Fibroblast of villous mesenchyme (primary cell): Measurements from ENCODE around the gene GRIA3. TPM values are rescaled to one million over a fixed set of nuclear protein-coding genes. Genes with fewer than 3 reads are reported as not detected.

Experiments
- DNase-seq: peaks from one replicate; pipeline ENCODE4 v3.0.0-alpha.2; 2010; ENCODE audit warnings: low read depth
- H3K4me3 ChIP-seq: 2 replicates; pipeline ENCODE4 v1.5.1; 2011; ENCODE audit warnings: low read depth, mild to moderate bottlenecking, low read length
- total RNA-seq: library from RNA; depleted of rRNA; stranded (reverse); fragments of >200 nt; gene quantifications from 2 replicates; pipeline ENCODE4 v1.2.3, GENCODE V29; 2012
- TF ChIP-seq, protein P1 (sequence below): IDR thresholded peaks from 2 replicates; pipeline ENCODE4 v1.5.1; 2012; ENCODE audit warnings: low read depth, mild to moderate bottlenecking, low read length; ENCODE audit not compliant: insufficient read depth

Gene GRIA3
- total RNA-seq, 1 donor = 19.4 TPM

DNA sequence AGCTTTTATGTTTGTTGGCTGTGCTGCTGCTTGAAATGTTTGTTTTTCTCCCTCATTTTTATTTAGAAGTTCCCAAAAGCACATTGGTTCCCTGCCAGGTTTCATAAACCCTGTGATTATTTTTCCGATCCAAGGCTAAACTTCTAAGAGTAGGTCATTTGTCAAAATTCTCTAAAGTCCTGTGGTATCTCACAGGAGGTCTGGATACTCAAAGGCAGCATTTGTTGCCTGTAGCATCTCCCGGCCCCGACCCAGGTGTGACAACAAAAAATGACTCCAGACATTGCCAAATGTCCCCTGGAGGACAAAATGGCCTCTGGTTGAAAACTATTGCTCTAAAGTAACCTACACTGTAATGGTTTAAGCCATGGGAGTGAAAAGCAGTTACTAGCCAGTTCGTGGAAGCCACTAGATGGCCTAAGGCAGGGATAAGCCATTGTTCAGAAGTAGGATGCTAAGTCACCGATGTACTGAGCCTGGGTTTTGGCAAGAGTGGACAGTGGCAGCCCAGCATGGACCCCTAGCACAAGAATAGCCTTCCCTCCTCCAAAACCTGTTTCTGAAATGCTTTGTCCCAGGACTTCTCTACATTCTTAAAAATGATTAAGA lies 292.6 kb downstream of the GRIA3 start:
- H3K4me3 ChIP-seq = no peak overlapping the region
- TF ChIP-seq, protein P1, sequence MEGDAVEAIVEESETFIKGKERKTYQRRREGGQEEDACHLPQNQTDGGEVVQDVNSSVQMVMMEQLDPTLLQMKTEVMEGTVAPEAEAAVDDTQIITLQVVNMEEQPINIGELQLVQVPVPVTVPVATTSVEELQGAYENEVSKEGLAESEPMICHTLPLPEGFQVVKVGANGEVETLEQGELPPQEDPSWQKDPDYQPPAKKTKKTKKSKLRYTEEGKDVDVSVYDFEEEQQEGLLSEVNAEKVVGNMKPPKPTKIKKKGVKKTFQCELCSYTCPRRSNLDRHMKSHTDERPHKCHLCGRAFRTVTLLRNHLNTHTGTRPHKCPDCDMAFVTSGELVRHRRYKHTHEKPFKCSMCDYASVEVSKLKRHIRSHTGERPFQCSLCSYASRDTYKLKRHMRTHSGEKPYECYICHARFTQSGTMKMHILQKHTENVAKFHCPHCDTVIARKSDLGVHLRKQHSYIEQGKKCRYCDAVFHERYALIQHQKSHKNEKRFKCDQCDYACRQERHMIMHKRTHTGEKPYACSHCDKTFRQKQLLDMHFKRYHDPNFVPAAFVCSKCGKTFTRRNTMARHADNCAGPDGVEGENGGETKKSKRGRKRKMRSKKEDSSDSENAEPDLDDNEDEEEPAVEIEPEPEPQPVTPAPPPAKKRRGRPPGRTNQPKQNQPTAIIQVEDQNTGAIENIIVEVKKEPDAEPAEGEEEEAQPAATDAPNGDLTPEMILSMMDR = no peak
- DNase-seq = peak; percentile 9

- TF ChIP-seq, protein P1 = no peak
- no peak overlapping the region for H3K4me3 ChIP-seq
- DNase-seq = no peak
Observed at GRCh38 chrX:123477673-123478072, 293.6 kb downstream of the GRIA3 start.

GRCh38 chrX:123481913-123482851 lies 298.1 kb downstream of the GRIA3 start:
- TF ChIP-seq, protein P1 = no peak
- DNase-seq = peak; percentile 47
- no peak overlapping the region for H3K4me3 ChIP-seq

DNA sequence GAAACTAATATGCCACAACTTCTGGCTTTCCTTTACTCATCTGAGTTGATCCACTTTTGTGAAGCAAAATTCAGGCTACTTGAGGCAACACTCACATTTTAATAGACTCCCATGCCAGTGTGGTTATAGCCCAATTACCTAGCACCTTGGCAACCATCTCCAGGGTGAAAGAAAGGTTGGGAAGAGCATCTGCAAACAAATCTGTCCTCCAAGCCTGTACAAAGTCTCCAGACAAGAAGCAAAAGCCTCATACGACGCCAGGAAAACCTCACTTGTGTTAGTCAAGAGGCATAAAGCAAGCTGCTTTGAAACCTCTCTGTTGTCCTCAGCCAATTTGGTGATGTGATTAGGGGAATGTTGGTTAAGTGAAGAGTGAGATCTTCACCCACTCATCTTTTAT lies 302.2 kb downstream of the GRIA3 start:
- TF ChIP-seq, protein P1 = no peak
- H3K4me3 ChIP-seq = no peak overlapping the region
- DNase-seq = no peak

DNA sequence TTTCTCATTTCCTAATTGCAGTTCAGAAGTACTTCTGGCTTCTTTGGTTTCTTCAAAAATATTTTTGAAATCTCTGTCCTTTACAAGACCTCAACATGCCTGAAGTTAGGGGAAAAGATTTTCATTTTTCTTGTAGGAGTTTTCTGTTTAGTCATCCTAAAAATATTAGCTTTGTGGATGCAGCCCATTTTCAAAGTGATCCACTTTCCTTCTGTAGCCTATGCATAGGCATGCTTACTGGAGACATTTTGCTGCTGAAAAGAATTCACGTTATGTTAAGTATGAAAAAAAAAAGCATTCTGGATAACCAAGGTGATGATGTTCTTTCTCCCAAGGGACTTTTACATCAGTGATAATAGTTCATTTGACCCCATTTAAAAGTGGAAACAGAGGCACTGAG lies 303.2 kb downstream of the GRIA3 start:
- TF ChIP-seq, protein P1 = no peak
- DNase-seq = no peak

DNA sequence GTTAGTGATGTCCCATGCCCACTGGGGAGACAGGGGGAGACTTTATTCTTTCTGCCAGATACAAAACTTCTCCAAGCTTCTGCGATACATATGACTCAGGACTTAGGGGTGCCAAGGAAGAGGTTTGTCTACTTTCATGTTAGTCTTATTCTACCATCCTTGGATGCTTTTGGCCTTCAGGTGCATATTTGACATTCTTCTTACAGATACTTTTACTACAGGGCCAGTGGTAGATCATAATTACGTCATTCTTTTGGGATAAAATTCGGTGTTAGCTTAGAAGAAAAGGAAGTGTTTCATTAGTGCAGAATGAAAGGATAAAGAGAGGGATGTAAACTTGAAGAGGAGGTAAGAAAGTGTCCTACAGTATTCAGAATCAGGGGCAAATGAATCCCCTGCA lies 303.6 kb downstream of the GRIA3 start:
- no peak for DNase-seq
- no peak overlapping the region for H3K4me3 ChIP-seq
- TF ChIP-seq, protein P1 = no peak

More for the DNA sequence above, 303.2 kb downstream of the GRIA3 start:
- no peak overlapping the region for H3K4me3 ChIP-seq
